ENCODE results near the gene EMC9. TPM values are rescaled to one million over a fixed set of nuclear protein-coding genes. Genes with fewer than 3 reads are reported as not detected.

The EMC9 gene
- total and polyA plus RNA-seq, 10 of the 15 experiments (the other 5 are each of a cell fraction or from before 2014, with no cell fraction given) = 15.3 to 60.5 (median 30.3) TPM

DNA sequence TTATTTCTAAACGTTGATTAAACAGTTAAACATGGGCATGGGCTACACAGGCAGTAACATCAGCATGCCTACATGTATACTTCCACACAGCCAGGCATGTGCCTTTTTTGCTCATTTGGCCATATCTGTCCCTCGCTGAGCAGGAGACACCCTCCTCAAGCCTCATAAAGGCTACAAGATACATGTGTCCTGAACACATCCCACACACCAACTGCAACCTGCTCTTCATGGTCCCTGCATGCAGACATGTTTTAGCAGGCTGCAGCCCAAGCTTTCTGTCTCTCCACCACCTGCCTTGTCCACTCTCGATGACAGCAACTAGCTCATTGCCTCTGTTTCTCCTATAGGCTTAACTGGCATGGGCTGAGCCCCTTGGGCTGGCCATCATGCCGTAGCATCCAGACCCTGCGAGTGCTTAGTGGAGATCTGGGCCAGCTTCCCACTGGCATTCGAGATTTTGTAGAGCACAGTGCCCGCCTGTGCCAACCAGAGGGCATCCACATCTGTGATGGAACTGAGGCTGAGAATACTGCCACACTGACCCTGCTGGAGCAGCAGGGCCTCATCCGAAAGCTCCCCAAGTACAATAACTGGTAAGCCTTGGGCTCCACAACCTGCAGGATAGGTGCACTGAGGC lies 44.7 kb downstream of the EMC9 start:
- Histone ChIP-seq H3K27ac (ENCODE audit: control insufficient read depth, insufficient read depth) (no peak overlapping the region), H2AFZ (ENCODE audit: control insufficient read depth, low read depth, low read length) (no peak overlapping the region), H3K27me3 (replicated peaks in 1 of 2; ENCODE audit: control insufficient read depth in 2 of 2, insufficient read depth in 2 of 2, low read length in 1 of 2) (no peaks in the 10 kb centered on the region), H3K4me2 (ENCODE audit: control insufficient read depth, insufficient read depth) (no peak overlapping the region), H3K79me2 (ENCODE audit: control insufficient read depth, insufficient read depth, low read length) (peaks cover 24% of the 10 kb centered on the region), H4K20me1 (ENCODE audit: control insufficient read depth, insufficient read depth) (no peaks in the 10 kb centered on the region), H3K36me3 (ENCODE audit: control insufficient read depth in 2 of 2, insufficient read depth in 2 of 2, low read length in 1 of 2) (peaks cover 4 to 14% of the 10 kb centered on the region in 2 experiments; a peak in 3 of 4 replicates), H3K4me3 (no peak overlapping the region), H3K4me1 (ENCODE audit: control insufficient read depth, insufficient read depth, low read length) (0 out of 2 replicates have a peak, but pooled peaks cover 3% of the 10 kb centered on the region), H3K9me3 (replicated peaks; ENCODE audit: control insufficient read depth, insufficient read depth, low read length) (no peaks in the 10 kb centered on the region), H3K9ac (ENCODE audit: control insufficient read depth, insufficient read depth, low read length) (no peak overlapping the region)
- ChIA-PET RAD21 (ENCODE audit: unreplicated experiment) (interaction anchor here (1.5 to 9.1 kb wide), 8 partner anchors 11 to 138 kb away, joined by 3 to 153 read pairs (median 24); partner anchors contain the start of genes DCAF11, IRF9, NRL and PSME1), POLR2A (interaction anchor here (0.5 to 6.8 kb wide), 10 partner anchors 12 to 543 kb away, joined by 3 to 90 read pairs (median 5); partner anchors contain the start of genes DCAF11, FITM1, NRL and PSME2), CTCF (interaction anchor here (0.7 to 11.2 kb wide), 5 partner anchors 9 to 335 kb away, joined by 3 to 294 read pairs (median 55); partner anchors contain the start of gene IRF9), SMC1A (ENCODE audit: uncharacterized antibody, unreplicated experiment) (interaction anchor here (1.8 to 9.2 kb wide), 6 partner anchors 10 to 64 kb away, joined by 4 to 195 read pairs (median 24); partner anchors contain the start of genes DCAF11, IRF9, NRL and PSME2)
- intact Hi-C loops (cut with micrococcal nuclease; ENCODE audit: unreplicated experiment) (no loop called here), in situ Hi-C loops (cut with MboI) (no loop called here)
- DNase-seq (ENCODE audit: low read depth, low spot score) (no peak), ATAC-seq (no peak), FAIRE-seq (no peak)
- 85% methylated on average over 8 of the region's 8 CpGs for WGBS (ENCODE audit: insufficient coverage, insufficient replicate concordance, low lambda C conversion rate, missing lambda C conversion rate)
- no peak for TF ChIP-seq NFIC (IDR thresholded peaks at IDR 0.05; ENCODE audit: low read depth, low read length)
- no peak for TF ChIP-seq RFX5 (IDR thresholded peaks at IDR 0.05; ENCODE audit: low read depth, low read length)
- no peak for TF ChIP-seq NR2C1 (IDR thresholded peaks at IDR 0.05)
- TF ChIP-seq, protein P1, sequence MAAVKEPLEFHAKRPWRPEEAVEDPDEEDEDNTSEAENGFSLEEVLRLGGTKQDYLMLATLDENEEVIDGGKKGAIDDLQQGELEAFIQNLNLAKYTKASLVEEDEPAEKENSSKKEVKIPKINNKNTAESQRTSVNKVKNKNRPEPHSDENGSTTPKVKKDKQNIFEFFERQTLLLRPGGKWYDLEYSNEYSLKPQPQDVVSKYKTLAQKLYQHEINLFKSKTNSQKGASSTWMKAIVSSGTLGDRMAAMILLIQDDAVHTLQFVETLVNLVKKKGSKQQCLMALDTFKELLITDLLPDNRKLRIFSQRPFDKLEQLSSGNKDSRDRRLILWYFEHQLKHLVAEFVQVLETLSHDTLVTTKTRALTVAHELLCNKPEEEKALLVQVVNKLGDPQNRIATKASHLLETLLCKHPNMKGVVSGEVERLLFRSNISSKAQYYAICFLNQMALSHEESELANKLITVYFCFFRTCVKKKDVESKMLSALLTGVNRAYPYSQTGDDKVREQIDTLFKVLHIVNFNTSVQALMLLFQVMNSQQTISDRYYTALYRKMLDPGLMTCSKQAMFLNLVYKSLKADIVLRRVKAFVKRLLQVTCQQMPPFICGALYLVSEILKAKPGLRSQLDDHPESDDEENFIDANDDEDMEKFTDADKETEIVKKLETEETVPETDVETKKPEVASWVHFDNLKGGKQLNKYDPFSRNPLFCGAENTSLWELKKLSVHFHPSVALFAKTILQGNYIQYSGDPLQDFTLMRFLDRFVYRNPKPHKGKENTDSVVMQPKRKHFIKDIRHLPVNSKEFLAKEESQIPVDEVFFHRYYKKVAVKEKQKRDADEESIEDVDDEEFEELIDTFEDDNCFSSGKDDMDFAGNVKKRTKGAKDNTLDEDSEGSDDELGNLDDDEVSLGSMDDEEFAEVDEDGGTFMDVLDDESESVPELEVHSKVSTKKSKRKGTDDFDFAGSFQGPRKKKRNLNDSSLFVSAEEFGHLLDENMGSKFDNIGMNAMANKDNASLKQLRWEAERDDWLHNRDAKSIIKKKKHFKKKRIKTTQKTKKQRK (IDR thresholded peaks at IDR 0.05; ENCODE audit: low read depth, low read length) = no peak
- no peak for TF ChIP-seq ETV6 (conservative IDR thresholded peaks at IDR 0.05 in 1 of 2, IDR thresholded peaks at IDR 0.05 in 1 of 2; ENCODE audit: borderline replicate concordance in 1 of 2, low read depth in 1 of 2)
- no peak for TF ChIP-seq ZNF384 (IDR thresholded peaks at IDR 0.05; ENCODE audit: borderline replicate concordance, low read depth, low read length)
- no peak for TF ChIP-seq LARP7 (IDR thresholded peaks at IDR 0.05)
- TF ChIP-seq KAT2A (conservative IDR thresholded peaks at IDR 0.05; ENCODE audit: control insufficient read depth, low read depth, low read length) = no peak
- no peak for TF ChIP-seq NR2C2 (IDR thresholded peaks at IDR 0.05; ENCODE audit: borderline replicate concordance, control insufficient read depth, insufficient read length, low read depth)
- no peak for TF ChIP-seq EP300 (IDR thresholded peaks at IDR 0.05; ENCODE audit: borderline replicate concordance in 1 of 2, control insufficient read depth in 1 of 2, low read depth in 2 of 2, low read length in 2 of 2)
- BruUV-seq (replicated peaks) = no TSS peak
